Stimulated activated CD4-positive, alpha-beta T cell treated with anti-CD3 and anti-CD28 coated beads, Interleukin-12 subunit alpha, Interleukin-12 subunit beta, amount 100 ng/mL, for 48 hours (primary cell): Measurements from ENCODE around the gene SPATA6L.
"Not testable (repeated sequence)": the region's sequence is repeated elsewhere in the genome, so short reads cannot be mapped to it uniquely, and the experiment has no call there.

Experiments used
- DNase-seq, 3 donors: peaks; one replicate each; pipeline ENCODE4 v3.0.0-alpha.2; 2020; ENCODE audit warnings: low read depth in 2 of 3, low spot score in 1 of 3

The SPATA6L gene

GRCh38 chr9:4638968-4639367 is 27.3 kb downstream of the SPATA6L start:
- DNase-seq, result no peak

DNA sequence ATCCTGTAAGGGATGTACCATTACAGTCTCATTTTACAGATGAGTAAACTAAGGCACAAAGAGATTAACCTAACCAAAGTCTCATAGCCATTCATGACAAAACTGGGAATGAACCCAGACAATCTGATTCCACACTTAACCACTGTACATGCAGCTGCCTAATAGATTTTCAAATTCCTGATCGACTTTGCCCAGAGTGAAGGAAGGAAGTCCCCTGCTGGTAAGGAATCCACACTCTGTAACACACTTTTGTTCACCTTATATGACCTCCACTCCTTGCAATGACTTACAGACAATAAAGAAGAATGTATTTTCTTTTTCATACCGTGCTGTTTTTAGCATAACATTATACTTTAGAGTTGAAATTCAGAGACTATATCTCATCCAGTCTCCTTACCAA is 35.4 kb downstream of the SPATA6L start:
- DNase-seq, result no peak

DNA sequence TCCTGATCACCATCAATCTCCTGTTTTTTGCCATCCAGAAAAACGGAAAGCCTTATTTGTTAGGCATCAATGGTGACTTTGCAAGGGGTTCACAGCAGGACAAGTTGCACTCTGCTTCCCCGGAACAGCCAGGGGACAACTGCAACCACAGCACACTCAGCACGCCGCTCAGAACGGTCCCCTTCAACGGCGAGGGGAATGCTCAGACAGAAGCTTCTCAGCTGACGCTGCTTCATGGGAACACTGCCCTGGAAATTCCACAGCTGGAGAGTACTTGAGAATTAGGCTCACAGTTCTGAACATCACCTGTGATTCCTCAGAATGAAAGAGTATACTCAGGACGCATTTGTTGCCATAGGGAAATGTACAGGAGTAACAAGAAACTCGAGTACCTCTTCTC is 44.3 kb downstream of the SPATA6L start:
- no peak for DNase-seq

GRCh38 chr9:4620881-4621555 is 45.3 kb downstream of the SPATA6L start:
- no peak for DNase-seq

DNA sequence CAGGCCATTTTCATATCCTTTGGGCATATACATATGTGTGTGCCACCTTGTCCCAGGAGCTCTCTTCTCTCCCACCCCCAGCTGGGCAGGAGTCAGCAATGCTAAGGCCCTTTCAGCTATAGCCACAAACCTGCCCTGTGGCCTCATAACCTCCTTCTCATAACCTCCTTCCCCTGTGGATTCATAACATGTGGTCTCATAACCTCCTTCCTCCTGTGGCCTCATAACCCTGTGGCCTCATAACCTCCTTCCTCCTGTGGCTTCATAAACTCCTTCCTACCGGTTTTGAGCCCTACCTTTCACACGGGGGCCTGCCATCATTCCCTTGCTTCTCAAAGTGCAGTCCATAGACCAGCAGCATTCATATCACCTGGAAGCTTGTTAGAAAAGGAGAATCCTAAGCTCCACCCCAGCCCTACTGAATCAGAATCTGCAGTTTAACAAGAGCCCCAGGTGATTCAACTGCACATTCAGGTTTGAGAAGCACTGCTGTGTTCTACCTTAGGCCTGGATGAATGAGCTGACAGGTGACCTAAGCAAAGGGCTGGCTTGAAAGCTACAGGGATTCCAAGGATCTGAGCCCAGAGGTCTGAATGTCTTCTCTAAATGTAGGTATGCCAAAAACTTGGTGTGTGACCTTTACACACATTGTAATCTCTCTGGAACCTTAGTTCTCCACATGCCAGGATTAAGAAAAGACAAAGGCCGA is 46.1 kb downstream of the SPATA6L start:
- no peak for DNase-seq

DNA sequence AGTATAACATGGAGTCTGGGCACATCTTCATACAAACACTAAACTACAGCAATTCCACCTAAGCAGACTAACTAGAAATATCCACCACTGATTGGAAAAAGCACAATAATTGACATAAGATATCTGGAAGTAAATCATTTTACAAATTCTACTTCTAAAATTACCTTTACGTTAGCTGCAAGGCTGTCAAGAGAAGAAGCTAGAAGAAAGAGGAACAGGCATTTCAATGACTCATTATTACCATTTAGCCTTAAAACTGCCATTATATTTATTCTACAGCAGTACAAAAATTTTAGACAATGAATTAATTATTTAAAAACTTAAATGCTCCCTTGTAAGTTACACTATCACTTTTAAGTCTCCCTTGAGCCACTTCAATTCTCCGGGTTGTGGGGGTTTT is 47.6 kb downstream of the SPATA6L start:
- DNase-seq, result no peak

GRCh38 chr9:4617752-4618151 is 48.5 kb downstream of the SPATA6L start:
- DNase-seq, result no peak

DNA sequence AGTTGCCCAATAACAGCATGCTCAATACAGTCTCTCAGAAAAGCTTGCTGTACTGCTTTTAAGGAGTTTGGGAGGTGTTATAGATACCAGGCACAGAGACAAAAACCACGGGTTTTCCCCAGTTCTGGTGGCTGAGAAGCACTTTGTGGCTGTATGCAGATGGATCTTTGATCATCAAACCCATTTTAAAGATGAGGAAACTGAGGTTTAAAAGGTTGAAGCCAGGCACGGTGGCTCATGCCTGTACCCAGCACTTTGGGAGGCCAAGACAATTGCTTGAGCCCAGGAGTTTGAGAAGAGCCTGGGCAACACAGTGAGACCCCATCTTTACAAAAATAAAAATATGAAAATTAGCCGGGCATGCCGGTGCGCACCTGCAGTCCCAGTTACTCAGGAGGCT is 50.5 kb downstream of the SPATA6L start:
- DNase-seq, result no peak

DNA sequence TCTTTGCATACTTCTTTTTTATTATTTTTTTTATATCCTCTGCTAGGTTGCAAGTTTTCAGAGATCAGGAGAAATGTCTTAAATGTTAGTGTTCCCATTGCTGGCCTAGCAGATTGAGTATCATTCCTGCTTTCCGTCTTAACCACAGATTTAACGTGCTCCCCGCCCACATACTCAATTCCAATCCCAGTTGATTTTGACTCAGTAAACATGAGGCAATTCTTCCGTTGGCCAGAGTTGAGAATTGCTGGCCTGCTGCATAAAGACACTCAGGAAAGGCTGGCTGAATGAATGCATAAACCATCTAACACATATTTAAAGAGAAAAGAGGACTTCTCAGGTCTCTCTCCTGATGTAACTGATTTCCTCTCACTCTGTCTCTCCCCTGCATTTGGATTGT is 51.0 kb downstream of the SPATA6L start:
- no peak for DNase-seq

DNA sequence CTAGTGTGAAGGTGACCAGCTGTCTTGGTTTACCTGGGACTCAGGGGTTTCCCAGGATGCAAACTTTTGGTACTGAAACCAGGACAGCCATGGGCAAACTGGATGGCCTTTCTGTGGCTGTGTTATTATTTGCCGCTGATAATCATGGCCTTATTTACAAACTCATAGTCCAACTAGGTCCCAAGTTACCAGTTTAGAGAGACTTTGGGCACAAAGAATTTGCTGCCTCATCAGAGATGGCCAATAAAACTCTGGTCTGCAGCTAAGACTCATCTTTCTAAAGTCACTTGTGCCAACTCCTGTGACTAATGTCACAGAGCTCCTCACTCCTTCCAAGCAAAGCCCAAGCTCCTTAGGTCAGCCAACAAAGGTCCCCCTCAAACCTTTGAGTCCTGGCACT is 51.7 kb downstream of the SPATA6L start:
- DNase-seq, result no peak

- DNase-seq, result not testable (repeated sequence)
Measured at GRCh38 chr9:4606033-4606432, 60.2 kb downstream of the SPATA6L start.

DNA sequence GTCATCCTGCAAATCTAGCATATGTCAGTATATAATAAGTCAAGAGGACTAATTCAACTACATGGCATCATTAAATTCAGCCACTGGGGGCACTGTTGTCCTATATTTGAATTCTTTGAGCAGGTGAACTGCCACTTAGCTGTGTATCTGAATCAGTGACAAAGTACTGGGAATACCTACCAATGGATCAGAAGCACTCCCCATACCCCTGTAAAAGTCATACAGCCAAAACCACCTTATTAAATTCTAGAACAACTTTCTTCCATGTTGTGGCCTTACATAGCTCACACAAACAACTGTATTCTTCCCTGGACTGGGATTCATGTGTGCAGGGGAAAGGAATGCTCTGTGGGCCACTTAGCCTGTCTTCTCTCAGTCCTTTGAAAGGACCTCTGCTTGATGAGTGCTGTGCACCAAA is 61.6 kb downstream of the SPATA6L start:
- peak; percentile 28 to 91 (median 57) for DNase-seq

DNA sequence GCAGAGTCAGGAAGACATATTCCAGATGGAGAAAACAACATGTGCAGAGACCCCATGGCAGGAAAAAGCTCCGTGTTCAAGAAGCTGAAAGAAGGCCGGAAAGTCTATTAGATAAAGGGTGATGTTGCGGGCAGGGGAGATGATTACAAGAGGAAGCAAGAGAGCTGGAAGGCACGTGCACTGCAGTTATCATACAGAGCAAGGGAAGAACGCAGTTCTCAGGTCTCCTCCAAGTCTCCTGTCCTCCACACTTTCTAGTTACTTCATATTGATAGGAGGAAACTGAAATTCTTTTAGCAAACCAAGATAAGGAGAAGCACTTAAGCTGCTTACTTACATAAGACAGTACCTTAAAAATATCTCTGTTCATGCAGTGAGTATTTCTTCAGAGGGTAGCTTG is 62.5 kb downstream of the SPATA6L start:
- no peak for DNase-seq

GRCh38 chr9:4600368-4600767 is 65.9 kb downstream of the SPATA6L start:
- DNase-seq, result no peak

- DNase-seq, result no peak
Measured at GRCh38 chr9:4596165-4596922, 69.9 kb downstream of the SPATA6L start.

DNA sequence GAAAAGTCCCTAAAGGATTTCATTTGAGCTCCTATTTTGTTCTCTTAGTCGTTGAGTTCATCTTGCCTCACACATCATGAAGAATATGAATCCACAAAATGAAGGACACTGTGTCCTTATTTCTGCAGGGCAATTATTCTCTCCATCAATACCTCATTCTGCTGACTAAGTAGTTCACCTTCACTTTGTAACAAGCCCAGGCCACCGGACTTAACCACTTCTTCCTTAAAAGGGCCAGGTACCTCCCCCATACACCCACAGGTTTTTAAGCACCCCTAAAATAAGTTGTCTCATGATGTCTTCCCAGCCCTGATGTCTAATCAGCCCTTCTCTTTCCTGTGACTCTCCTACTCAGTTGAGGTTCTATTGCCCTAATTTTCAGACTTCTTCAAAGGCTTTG is 71.3 kb downstream of the SPATA6L start:
- DNase-seq, result no peak

DNA sequence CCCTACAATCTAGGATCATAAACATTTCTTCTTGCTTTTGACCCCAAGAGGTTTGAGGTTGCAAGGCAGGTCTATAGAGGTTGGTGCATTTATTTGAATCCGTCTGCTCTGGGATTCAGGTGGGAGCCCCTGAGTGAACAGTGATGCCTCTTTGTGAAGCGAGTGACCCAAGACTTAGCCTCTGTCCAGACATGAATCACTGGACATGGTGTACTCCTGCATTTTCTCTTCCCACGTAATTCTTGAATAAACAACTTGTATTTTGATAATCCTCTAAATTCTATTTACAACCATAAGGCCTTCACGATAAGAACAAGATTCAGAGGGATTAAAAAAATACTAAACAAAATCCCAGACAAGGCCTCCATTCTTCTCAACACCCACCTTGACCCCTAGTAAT is 71.7 kb downstream of the SPATA6L start:
- DNase-seq, result no peak

DNA sequence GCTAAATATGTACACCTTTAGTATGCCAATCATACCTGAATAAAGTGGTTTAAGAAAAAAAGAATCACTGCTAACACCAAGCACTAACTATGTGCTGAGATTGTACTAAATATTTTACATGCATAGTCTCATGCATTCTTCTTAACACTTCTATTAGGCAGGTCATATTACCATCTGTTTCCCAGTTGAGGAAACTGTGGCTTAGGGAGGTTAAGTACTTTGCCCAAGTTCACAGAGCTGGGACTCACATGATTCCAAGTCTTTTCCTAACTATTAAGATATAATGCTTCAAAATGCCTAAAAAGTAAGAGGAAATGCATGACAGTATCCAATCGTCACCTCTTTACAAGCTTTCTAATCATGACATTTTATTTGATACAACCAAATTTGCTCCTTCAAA is 73.4 kb downstream of the SPATA6L start:
- no peak for DNase-seq

- no peak for DNase-seq
Measured at GRCh38 chr9:4592295-4592694, 74.0 kb downstream of the SPATA6L start.

DNA sequence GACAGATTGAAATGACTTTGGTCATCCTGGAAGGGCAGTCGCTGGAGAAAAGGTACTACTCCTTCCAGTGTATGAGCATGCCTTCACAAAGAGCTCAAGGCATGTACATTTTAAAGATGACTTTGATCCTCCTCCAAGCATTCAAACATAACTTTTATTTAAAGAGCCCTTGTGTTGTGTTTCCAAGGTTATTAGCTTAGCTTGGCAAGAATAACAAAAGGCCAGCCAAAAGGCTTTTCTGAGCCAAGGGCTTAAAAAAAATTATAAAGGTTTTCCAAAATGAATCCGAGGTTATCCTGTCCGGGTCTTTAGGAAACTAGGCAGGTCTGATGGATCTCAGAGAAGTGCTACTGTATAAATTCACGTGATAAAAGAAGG is 75.2 kb downstream of the SPATA6L start:
- DNase-seq, result no peak

DNA sequence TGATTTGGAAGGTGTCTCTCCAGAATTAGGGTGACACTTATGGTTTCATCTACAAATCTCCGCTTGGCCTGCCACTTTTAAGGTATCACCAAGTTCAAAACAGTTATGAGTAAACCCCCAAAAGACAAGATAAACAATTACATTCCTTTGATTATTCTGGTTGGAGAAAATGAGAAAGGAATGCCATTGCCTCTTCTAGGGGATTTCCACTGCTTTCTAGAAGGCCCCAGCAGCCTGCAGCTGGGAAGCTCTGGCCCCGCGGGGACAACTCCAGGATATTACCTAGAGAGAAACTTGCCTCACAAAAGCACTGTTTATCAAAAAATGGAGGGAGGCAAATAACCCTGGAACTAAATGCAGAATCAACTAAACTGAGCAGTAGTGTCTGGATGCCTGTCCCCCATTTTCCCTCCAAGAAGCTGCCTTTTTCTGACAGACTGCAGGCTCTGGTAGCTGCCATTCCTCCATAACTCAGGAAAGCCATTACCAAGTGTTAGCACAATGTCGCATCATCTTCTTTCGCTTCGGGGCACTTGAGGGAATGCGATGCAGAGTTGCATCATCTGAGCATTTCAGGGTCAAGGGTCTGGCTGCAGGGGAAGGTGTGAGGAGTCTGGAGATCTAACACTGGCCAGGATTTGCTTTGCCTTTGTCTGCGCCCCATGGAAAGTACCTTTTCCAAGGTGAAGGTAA is 75.7 kb downstream of the SPATA6L start:
- DNase-seq, result no peak

- DNase-seq, result no peak
Measured at GRCh38 chr9:4588721-4589120, 77.6 kb downstream of the SPATA6L start.
